ENCODE data around the gene RAD50.

DNA sequence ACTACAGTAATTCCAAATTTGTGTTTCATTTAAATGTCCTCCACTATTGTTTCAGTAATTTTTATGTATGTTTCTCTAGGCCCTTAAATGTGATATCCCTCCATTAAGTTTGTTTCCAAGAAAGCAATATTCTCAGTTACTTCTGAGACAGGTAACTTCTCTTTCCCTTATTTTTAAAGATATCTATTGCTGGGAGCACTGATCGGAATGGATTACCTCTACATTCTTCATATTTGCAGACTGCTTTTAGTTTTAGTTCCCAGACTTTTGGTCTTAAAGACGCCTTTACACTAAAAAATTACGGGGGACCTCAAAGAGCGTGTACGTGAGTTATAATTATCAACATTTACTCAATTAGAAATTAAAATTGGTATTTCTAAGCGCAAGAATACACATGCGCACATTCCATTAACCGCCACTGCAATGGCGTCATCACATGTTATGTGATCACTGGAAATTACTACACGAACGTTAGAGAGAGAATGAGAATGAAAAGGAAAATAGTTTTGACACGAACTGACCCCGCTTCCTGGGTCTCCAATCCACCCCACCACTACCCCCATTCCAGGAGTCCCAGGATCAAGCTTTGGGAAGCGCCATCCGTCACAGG is 519 bp upstream of the RAD50 start:
- TF ChIP-seq, protein P1, sequence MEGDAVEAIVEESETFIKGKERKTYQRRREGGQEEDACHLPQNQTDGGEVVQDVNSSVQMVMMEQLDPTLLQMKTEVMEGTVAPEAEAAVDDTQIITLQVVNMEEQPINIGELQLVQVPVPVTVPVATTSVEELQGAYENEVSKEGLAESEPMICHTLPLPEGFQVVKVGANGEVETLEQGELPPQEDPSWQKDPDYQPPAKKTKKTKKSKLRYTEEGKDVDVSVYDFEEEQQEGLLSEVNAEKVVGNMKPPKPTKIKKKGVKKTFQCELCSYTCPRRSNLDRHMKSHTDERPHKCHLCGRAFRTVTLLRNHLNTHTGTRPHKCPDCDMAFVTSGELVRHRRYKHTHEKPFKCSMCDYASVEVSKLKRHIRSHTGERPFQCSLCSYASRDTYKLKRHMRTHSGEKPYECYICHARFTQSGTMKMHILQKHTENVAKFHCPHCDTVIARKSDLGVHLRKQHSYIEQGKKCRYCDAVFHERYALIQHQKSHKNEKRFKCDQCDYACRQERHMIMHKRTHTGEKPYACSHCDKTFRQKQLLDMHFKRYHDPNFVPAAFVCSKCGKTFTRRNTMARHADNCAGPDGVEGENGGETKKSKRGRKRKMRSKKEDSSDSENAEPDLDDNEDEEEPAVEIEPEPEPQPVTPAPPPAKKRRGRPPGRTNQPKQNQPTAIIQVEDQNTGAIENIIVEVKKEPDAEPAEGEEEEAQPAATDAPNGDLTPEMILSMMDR (conservative IDR thresholded peaks at IDR 0.05 in 1 of 2, IDR thresholded peaks at IDR 0.05 in 1 of 2; ENCODE audit: low read depth in 1 of 2, low read length in 2 of 2), result no peak
- no peak for TF ChIP-seq EZH2 (IDR thresholded peaks at IDR 0.05; ENCODE audit: low read length, missing control alignments)

Measured in fibroblast of lung (primary cell).